Neural progenitor cell (in vitro differentiated cells): Measurements from ENCODE around the gene ZBTB24.

ENCODE experiments used
- EZH2phosphoT487 ChIP-seq: fragments of 200-600 bp; sonication (generic); IDR thresholded peaks from 2 replicates; pipeline ENCODE4 v1.6.1; 2017; ENCODE audit warnings: antibody characterized with exemption
- TF ChIP-seq, protein P1 (sequence below): fragments of 200-600 bp; sonication (generic); IDR thresholded peaks from 2 replicates; pipeline ENCODE4 v1.5.1; 2017; ENCODE audit warnings: antibody characterized with exemption, mild to moderate bottlenecking

GRCh38 chr6:109484122-109484521 lies 1.1 kb upstream of the ZBTB24 start:
- TF ChIP-seq, protein P1, sequence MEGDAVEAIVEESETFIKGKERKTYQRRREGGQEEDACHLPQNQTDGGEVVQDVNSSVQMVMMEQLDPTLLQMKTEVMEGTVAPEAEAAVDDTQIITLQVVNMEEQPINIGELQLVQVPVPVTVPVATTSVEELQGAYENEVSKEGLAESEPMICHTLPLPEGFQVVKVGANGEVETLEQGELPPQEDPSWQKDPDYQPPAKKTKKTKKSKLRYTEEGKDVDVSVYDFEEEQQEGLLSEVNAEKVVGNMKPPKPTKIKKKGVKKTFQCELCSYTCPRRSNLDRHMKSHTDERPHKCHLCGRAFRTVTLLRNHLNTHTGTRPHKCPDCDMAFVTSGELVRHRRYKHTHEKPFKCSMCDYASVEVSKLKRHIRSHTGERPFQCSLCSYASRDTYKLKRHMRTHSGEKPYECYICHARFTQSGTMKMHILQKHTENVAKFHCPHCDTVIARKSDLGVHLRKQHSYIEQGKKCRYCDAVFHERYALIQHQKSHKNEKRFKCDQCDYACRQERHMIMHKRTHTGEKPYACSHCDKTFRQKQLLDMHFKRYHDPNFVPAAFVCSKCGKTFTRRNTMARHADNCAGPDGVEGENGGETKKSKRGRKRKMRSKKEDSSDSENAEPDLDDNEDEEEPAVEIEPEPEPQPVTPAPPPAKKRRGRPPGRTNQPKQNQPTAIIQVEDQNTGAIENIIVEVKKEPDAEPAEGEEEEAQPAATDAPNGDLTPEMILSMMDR, result no peak
- no peak for TF ChIP-seq EZH2phosphoT487
